Neural progenitor cell (in vitro differentiated cells): ENCODE results near the gene DIS3L2.

Experiments used
- EZH2 ChIP-seq: fragments of 200-600 bp; sonication (generic); IDR thresholded peaks from 2 replicates; pipeline ENCODE4 v1.6.1; 2017; ENCODE audit warnings: antibody characterized with exemption, mild to moderate bottlenecking, moderate library complexity
- EZH2phosphoT487 ChIP-seq: fragments of 200-600 bp; sonication (generic); IDR thresholded peaks from 2 replicates; pipeline ENCODE4 v1.6.1; 2017; ENCODE audit warnings: antibody characterized with exemption
- TF ChIP-seq, protein P1 (sequence below): fragments of 200-600 bp; sonication (generic); IDR thresholded peaks from 2 replicates; pipeline ENCODE4 v1.5.1; 2017; ENCODE audit warnings: antibody characterized with exemption, mild to moderate bottlenecking

DNA sequence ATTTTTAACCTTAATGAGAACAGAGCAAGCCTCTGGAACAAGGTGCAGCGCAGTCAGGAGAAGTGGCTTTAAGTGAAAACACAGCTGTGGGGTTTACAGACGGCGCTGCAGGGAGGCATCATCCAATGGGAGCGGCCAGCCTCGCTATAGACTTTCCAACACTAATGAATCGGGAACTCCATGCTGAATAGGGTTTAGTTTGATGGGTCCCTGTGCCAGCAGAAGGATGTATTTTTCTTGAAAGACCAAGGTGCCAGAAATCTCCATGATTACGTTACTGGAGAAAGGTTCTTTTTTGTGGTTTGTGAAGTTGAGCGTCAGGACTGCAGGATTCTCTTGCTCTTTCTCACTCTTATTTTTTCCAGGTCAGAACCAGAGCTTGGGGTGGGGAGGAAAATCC, 329.2 kb downstream of the DIS3L2 start:
- TF ChIP-seq, protein P1, sequence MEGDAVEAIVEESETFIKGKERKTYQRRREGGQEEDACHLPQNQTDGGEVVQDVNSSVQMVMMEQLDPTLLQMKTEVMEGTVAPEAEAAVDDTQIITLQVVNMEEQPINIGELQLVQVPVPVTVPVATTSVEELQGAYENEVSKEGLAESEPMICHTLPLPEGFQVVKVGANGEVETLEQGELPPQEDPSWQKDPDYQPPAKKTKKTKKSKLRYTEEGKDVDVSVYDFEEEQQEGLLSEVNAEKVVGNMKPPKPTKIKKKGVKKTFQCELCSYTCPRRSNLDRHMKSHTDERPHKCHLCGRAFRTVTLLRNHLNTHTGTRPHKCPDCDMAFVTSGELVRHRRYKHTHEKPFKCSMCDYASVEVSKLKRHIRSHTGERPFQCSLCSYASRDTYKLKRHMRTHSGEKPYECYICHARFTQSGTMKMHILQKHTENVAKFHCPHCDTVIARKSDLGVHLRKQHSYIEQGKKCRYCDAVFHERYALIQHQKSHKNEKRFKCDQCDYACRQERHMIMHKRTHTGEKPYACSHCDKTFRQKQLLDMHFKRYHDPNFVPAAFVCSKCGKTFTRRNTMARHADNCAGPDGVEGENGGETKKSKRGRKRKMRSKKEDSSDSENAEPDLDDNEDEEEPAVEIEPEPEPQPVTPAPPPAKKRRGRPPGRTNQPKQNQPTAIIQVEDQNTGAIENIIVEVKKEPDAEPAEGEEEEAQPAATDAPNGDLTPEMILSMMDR: no peak
- TF ChIP-seq EZH2 (no peak), EZH2phosphoT487 (no peak)
